ENCODE results near the gene GPR84. TPM values are rescaled to one million over a fixed set of nuclear protein-coding genes. Genes with fewer than 3 reads are reported as not detected.

Gene GPR84
- total RNA-seq, 1 experiment from 2014 or later = not detected

DNA sequence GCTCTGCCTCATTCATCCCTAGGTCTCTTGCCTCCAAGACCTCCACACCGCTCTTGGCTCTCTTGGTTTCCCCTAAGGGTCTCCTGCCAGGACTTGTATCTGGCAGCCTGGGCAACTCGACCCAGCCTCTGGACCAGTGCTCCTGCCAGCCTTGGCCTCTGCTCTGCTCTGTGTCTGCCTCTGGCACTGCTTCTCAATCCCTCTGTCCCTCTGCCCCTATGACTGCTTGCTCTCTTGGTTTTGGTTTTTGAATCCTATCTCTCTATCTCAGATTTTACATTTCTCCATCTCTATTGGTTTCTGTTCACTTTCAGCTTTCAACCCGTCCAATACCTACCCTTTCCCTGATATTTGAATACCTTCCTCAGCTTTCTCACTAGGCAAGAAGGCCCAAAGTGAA lies 48.5 kb upstream of the GPR84 start:
- CTCF ChIA-PET = no interaction called here
- BruUV-seq (replicated peaks) = no TSS peak
- Mint-ChIP-seq H3K27ac (ENCODE audit: unreplicated experiment) (no peak overlapping the region), H3K36me3 (ENCODE audit: insufficient read depth, unreplicated experiment) (peaks cover 5% of the 10 kb centered on the region), H3K9me3 (ENCODE audit: unreplicated experiment) (no peaks in the 10 kb centered on the region), H3K27me3 (ENCODE audit: insufficient read depth, unreplicated experiment) (no peaks in the 10 kb centered on the region), H3K4me1 (ENCODE audit: low read depth, unreplicated experiment) (peaks cover 10% of the 10 kb centered on the region), H3K4me3 (ENCODE audit: unreplicated experiment) (no peak overlapping the region)
- Histone ChIP-seq H3K4me1 (no peaks in the 10 kb centered on the region), H3K36me3 (ENCODE audit: control insufficient read depth, insufficient read depth, low read length) (no peaks in the 10 kb centered on the region; the same call in 1 of the 2 replicates), H3K27me3 (replicated peaks; ENCODE audit: control insufficient read depth, insufficient read depth, low read length) (no peaks in the 10 kb centered on the region), H3K9me3 (no peaks in the 10 kb centered on the region), H3K4me3 (ENCODE audit: low read depth, low read length) (no peak overlapping the region)
- POLR2A ChIA-PET = no interaction called here
- TF ChIP-seq, protein P1, sequence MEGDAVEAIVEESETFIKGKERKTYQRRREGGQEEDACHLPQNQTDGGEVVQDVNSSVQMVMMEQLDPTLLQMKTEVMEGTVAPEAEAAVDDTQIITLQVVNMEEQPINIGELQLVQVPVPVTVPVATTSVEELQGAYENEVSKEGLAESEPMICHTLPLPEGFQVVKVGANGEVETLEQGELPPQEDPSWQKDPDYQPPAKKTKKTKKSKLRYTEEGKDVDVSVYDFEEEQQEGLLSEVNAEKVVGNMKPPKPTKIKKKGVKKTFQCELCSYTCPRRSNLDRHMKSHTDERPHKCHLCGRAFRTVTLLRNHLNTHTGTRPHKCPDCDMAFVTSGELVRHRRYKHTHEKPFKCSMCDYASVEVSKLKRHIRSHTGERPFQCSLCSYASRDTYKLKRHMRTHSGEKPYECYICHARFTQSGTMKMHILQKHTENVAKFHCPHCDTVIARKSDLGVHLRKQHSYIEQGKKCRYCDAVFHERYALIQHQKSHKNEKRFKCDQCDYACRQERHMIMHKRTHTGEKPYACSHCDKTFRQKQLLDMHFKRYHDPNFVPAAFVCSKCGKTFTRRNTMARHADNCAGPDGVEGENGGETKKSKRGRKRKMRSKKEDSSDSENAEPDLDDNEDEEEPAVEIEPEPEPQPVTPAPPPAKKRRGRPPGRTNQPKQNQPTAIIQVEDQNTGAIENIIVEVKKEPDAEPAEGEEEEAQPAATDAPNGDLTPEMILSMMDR (IDR thresholded peaks at IDR 0.05; ENCODE audit: insufficient read depth in 1 of 2, low read depth in 1 of 2, low read length in 1 of 2, severe bottlenecking in 1 of 2, unreplicated experiment in 1 of 2) = no peak
- intact Hi-C loops (cut with micrococcal nuclease; ENCODE audit: unreplicated experiment) = no loop called here
- DNase-seq = no peak

DNA sequence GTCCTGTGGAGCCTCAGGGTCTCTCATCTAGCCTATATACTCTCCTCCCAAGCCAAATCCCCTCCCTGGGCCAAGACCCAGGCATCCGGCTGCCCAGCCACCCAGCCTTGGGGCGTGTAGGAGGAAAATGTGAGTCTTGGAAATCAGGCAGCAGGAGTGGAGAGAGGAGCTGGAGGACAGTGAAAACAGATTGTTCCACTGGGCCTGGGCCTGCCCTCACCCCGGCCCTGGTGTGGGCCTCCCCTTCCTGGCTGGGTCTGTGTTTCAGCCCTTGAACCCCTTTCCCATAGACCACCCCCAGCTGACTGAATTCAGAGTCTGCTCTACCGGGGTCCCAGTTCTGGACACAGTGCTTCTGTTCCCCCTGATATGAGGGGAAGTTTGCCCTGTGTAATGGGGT lies 48.1 kb upstream of the GPR84 start:
- Histone ChIP-seq H3K27me3 (replicated peaks; ENCODE audit: control insufficient read depth, insufficient read depth, low read length) (no peaks in the 10 kb centered on the region), H3K36me3 (ENCODE audit: control insufficient read depth, insufficient read depth, low read length) (no peaks in the 10 kb centered on the region; the same call in 1 of the 2 replicates), H3K9me3 (no peaks in the 10 kb centered on the region), H3K4me3 (ENCODE audit: low read depth, low read length) (no peak overlapping the region), H3K4me1 (no peaks in the 10 kb centered on the region)
- no peak for DNase-seq
- no peak overlapping the region for H3K27ac Mint-ChIP-seq (ENCODE audit: unreplicated experiment)
- TF ChIP-seq, protein P1 (IDR thresholded peaks at IDR 0.05; ENCODE audit: insufficient read depth in 1 of 2, low read depth in 1 of 2, low read length in 1 of 2, severe bottlenecking in 1 of 2, unreplicated experiment in 1 of 2) = no peak
- no peak overlapping the region for H3K4me3 Mint-ChIP-seq (ENCODE audit: unreplicated experiment)
- H3K36me3 Mint-ChIP-seq (ENCODE audit: insufficient read depth, unreplicated experiment) = peaks cover 6% of the 10 kb centered on the region
- H3K9me3 Mint-ChIP-seq (ENCODE audit: unreplicated experiment) = no peaks in the 10 kb centered on the region
- CTCF ChIA-PET = no interaction called here
- H3K4me1 Mint-ChIP-seq (ENCODE audit: low read depth, unreplicated experiment) = peaks cover 9% of the 10 kb centered on the region
- POLR2A ChIA-PET = no interaction called here
- no peaks in the 10 kb centered on the region for H3K27me3 Mint-ChIP-seq (ENCODE audit: insufficient read depth, unreplicated experiment)
- BruUV-seq (replicated peaks) = no TSS peak
- intact Hi-C loops (cut with micrococcal nuclease; ENCODE audit: unreplicated experiment) = no loop called here

GRCh38 chr12:54411391-54412241 lies 47.3 kb upstream of the GPR84 start:
- no peaks in the 10 kb centered on the region for H3K27me3 Mint-ChIP-seq (ENCODE audit: insufficient read depth, unreplicated experiment)
- peaks cover 2% of the 10 kb centered on the region for H3K4me1 Mint-ChIP-seq (ENCODE audit: low read depth, unreplicated experiment)
- intact Hi-C loops (cut with micrococcal nuclease; ENCODE audit: unreplicated experiment) = no loop called here
- Histone ChIP-seq H3K36me3 (ENCODE audit: control insufficient read depth, insufficient read depth, low read length) (no peaks in the 10 kb centered on the region; the same call in 1 of the 2 replicates), H3K27me3 (replicated peaks; ENCODE audit: control insufficient read depth, insufficient read depth, low read length) (no peaks in the 10 kb centered on the region), H3K4me1 (no peaks in the 10 kb centered on the region), H3K9me3 (no peaks in the 10 kb centered on the region), H3K4me3 (ENCODE audit: low read depth, low read length) (no peak overlapping the region)
- no peaks in the 10 kb centered on the region for H3K9me3 Mint-ChIP-seq (ENCODE audit: unreplicated experiment)
- peaks cover 6% of the 10 kb centered on the region for H3K36me3 Mint-ChIP-seq (ENCODE audit: insufficient read depth, unreplicated experiment)
- CTCF ChIA-PET = interaction anchor here (1.1 kb wide), 1 partner anchor 12 kb away, joined by 7 read pairs; no protein-coding TSS in a partner anchor
- no peak overlapping the region for H3K27ac Mint-ChIP-seq (ENCODE audit: unreplicated experiment)
- BruUV-seq (replicated peaks) = no TSS peak
- DNase-seq = no peak
- TF ChIP-seq, protein P1 (IDR thresholded peaks at IDR 0.05; ENCODE audit: insufficient read depth in 1 of 2, low read depth in 1 of 2, low read length in 1 of 2, severe bottlenecking in 1 of 2, unreplicated experiment in 1 of 2) = no peak
- no peak overlapping the region for H3K4me3 Mint-ChIP-seq (ENCODE audit: unreplicated experiment)
- POLR2A ChIA-PET = no interaction called here
